CD4-positive, alpha-beta memory T cell (primary cell): ENCODE data around the gene TULP1. TPM values are rescaled to one million over a fixed set of nuclear protein-coding genes. Genes with fewer than 3 reads are reported as not detected.
A peak's percentile ranks its signal among the peaks of the same experiment; 100 is the strongest.
"Not testable (repeated sequence)": the region's sequence is repeated elsewhere in the genome, so short reads cannot be mapped to it uniquely, and the experiment has no call there.

Experiments used
- CTCF ChIA-PET: fragments of 350-600 bp; sonication (Branson Sonifier 250); formaldehyde crosslinking; loops from one replicate; lab custom pipeline; 2021; ENCODE audit warnings: inconsistent platforms; ENCODE audit not compliant: partially characterized antibody; lab: Charles Lee
- POLR2A ChIA-PET: fragments of 350-600 bp; sonication (Branson Sonifier 250); formaldehyde crosslinking; loops from one replicate; lab custom pipeline; 2021; ENCODE audit not compliant: partially characterized antibody; lab: Charles Lee
- DNase-seq, 5 donors: peaks; one replicate each; pipeline versions ENCODE4 v3.0.0 to v3.0.0-alpha.2; 2020 to 2022; ENCODE audit warnings: mixed read lengths in 1 of 5
- H3K27ac ChIP-seq: one replicate; pipeline ENCODE4 v1.7.0; 2013; ENCODE audit warnings: low read depth, low read length
- H3K27me3 ChIP-seq: 2 replicates; pipeline ENCODE4 v1.7.0; 2013; ENCODE audit warnings: mild to moderate bottlenecking, low read length, moderate library complexity; ENCODE audit not compliant: insufficient read depth
- H3K36me3 ChIP-seq: 2 replicates; pipeline ENCODE4 v1.7.0; 2013; ENCODE audit warnings: mild to moderate bottlenecking, low read length, moderate library complexity; ENCODE audit not compliant: insufficient read depth
- H3K4me1 ChIP-seq: 2 replicates; pipeline ENCODE4 v1.7.0; 2013; ENCODE audit warnings: mild to moderate bottlenecking, low read length, moderate library complexity; ENCODE audit not compliant: insufficient read depth
- H3K4me3 ChIP-seq, 2 donors: one replicate each; pipeline ENCODE4 v1.7.0; 2013; ENCODE audit warnings: low read length in 2 of 2, mild to moderate bottlenecking in 1 of 2
- H3K9me3 ChIP-seq, 2 donors: one replicate each; pipeline ENCODE4 v1.7.0; 2013; ENCODE audit warnings: low read length in 2 of 2, control low read depth in 1 of 2; ENCODE audit not compliant: control insufficient read depth in 1 of 2
- H3K27ac Mint-ChIP-seq, 7 donors: one replicate each; pipeline ENCODE4 v1.8.0; 2020 to 2021; ENCODE audit warnings: mixed read lengths in 7 of 7, mild to moderate bottlenecking in 6 of 7, inconsistent platforms in 3 of 7, moderate library complexity in 3 of 7
- H3K27me3 Mint-ChIP-seq, 2 donors: one replicate each; pipeline ENCODE4 v1.8.0; 2020 to 2021; ENCODE audit warnings: mixed read lengths in 2 of 2
- H3K36me3 Mint-ChIP-seq, 2 donors: one replicate each; pipeline ENCODE4 v1.8.0; 2020 to 2021; ENCODE audit warnings: mixed read lengths in 2 of 2, inconsistent platforms in 1 of 2, mild to moderate bottlenecking in 1 of 2
- H3K4me1 Mint-ChIP-seq, 4 donors: one replicate each; pipeline ENCODE4 v1.8.0; 2020 to 2021; ENCODE audit warnings: mixed read lengths in 4 of 4, mild to moderate bottlenecking in 1 of 4
- H3K4me3 Mint-ChIP-seq, 8 donors: one replicate each; pipeline ENCODE4 v1.8.0; 2020 to 2021; ENCODE audit warnings: mixed read lengths in 8 of 8, mild to moderate bottlenecking in 7 of 8, moderate library complexity in 6 of 8, inconsistent platforms in 3 of 8
- H3K9me3 Mint-ChIP-seq, 8 donors: one replicate each; pipeline ENCODE4 v1.8.0; 2020 to 2021; ENCODE audit warnings: mixed read lengths in 8 of 8, mild to moderate bottlenecking in 5 of 8, inconsistent platforms in 3 of 8, moderate library complexity in 1 of 8
- intact Hi-C: fragments of 100-400 bp; cut with micrococcal nuclease; formaldehyde crosslinking; loops from one replicate; pipeline ENCODE4 v1.15.1; 2023
- polyA plus RNA-seq, 2 donors: library from polyadenylated mRNA; unstranded; fragments of 300-500 nt; fragmentation: Illumina TruSeq; gene quantifications; one replicate each; pipeline ENCODE4 v1.2.3, GENCODE V29; 2021
- total RNA-seq, 2 experiments: library from RNA; stranded (reverse); gene quantifications; one replicate each; pipeline ENCODE4 v1.2.3, GENCODE V29; 2021

TULP1 gene
- total and polyA plus RNA-seq, 4 experiments from 2014 or later = not detected

DNA sequence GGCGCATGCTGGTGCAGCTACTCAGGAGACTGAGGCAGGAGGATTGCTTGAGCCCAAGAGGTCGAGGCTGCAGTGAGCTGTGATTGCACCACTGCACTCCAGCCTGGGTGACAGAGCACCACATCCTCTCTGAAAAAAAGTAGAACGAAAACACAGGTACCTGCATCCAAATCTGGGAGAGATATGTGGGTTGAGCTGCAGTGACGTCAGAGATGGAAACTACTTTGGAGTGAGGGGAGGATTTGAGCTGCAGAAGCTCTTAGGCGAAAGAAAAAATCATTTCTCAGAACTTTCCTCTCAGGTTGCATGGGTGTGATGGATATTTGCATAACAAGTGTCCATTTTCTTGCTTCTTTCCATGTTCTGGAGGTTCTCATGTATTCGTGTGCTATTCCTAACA, 4.0 kb upstream of the TULP1 start:
- Mint-ChIP-seq H3K36me3 (no peaks in the 10 kb centered on the region), H3K4me3 (no peak overlapping the region), H3K9me3 (no peaks in the 10 kb centered on the region), H3K27me3 (no peaks in the 10 kb centered on the region), H3K4me1 (peaks cover 0 to 4% (median under 1%) of the 10 kb centered on the region in 4 donors), H3K27ac (no peak overlapping the region)
- intact Hi-C loops = no loop called here
- Histone ChIP-seq H3K36me3 (no peaks in the 10 kb centered on the region), H3K4me1 (no peaks in the 10 kb centered on the region), H3K4me3 (no peak overlapping the region), H3K27me3 (no peaks in the 10 kb centered on the region), H3K9me3 (no peaks in the 10 kb centered on the region), H3K27ac (no peak overlapping the region)
- ChIA-PET CTCF (interaction anchor here (1.0 to 1.3 kb wide), 3 partner anchors 35 to 221 kb away, joined by 3 to 5 read pairs (median 4); no protein-coding TSS in a partner anchor), POLR2A (no interaction called here)
- no peak for DNase-seq

DNA sequence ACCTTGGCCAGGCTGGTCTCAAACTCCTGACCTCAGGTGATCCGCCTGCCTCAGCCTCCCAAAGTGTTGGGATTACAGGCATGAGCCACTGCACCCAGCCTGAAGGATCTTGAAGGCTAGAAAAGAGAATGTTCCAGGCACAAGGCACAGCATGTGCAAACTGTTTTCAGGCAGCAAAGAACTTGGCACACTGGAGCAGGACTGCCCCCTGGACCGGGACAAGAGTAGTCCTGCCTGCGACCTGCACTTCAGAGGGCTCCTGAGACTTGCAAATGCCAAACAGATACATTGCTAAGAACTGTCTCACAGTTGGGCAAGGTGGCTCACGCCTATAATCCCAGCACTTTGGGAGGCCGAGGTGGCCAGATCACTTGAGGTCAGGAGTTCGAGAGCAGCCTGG, 3.2 kb upstream of the TULP1 start:
- H3K36me3 ChIP-seq, intact Hi-C loops, H3K27me3 Mint-ChIP-seq, H3K4me3 Mint-ChIP-seq, H3K27ac ChIP-seq, H3K4me3 ChIP-seq, DNase-seq, H3K4me1 Mint-ChIP-seq, H3K27me3 ChIP-seq, POLR2A ChIA-PET, H3K9me3 ChIP-seq, H3K9me3 Mint-ChIP-seq, H3K27ac Mint-ChIP-seq, H3K36me3 Mint-ChIP-seq, H3K4me1 ChIP-seq: not testable (repeated sequence)
- CTCF ChIA-PET = interaction anchor here (1.2 to 1.3 kb wide), 2 partner anchors 34 to 222 kb away, joined by 3 to 5 read pairs; no protein-coding TSS in a partner anchor

DNA sequence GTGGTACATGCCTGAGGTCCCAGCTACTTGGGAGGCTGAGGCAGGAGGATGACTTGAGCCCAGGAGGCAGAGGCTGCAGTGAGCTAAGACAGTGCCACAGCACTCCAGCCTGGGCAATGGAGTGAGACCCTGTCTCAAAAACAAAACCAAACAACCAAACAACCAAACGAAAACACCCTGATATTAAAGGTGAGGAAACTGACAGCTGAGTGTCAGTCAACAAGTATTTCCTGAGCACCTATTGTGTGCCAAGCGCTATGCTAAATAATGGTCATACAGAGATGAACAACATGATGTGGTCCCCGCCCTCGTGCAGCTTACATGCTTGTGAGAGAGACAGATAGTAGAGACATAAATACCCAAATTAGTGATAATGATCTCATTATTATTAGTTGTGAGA, 1.9 kb upstream of the TULP1 start:
- H3K36me3 ChIP-seq = no peaks in the 10 kb centered on the region
- H3K4me1 ChIP-seq = no peaks in the 10 kb centered on the region
- DNase-seq = no peak
- intact Hi-C loops = no loop called here
- peaks cover 0 to 4% (median 0%) of the 10 kb centered on the region in 4 donors for H3K4me1 Mint-ChIP-seq
- H3K36me3 Mint-ChIP-seq = no peaks in the 10 kb centered on the region
- H3K9me3 ChIP-seq = no peaks in the 10 kb centered on the region
- H3K27me3 ChIP-seq = peaks cover 6% of the 10 kb centered on the region
- no peak overlapping the region for H3K4me3 Mint-ChIP-seq
- H3K27me3 Mint-ChIP-seq = peaks cover 3 to 4% of the 10 kb centered on the region in 2 donors
- H3K4me3 ChIP-seq = no peak overlapping the region
- H3K27ac ChIP-seq = no peak overlapping the region
- no peak overlapping the region for H3K27ac Mint-ChIP-seq
- POLR2A ChIA-PET = interaction anchor here (0.8 kb wide), 1 partner anchor 17 kb away, joined by 3 read pairs; no protein-coding TSS in a partner anchor
- H3K9me3 Mint-ChIP-seq = no peaks in the 10 kb centered on the region
- CTCF ChIA-PET = interaction anchor here (1.0 kb wide), 1 partner anchor 10 kb away, joined by 3 read pairs; no protein-coding TSS in a partner anchor

DNA sequence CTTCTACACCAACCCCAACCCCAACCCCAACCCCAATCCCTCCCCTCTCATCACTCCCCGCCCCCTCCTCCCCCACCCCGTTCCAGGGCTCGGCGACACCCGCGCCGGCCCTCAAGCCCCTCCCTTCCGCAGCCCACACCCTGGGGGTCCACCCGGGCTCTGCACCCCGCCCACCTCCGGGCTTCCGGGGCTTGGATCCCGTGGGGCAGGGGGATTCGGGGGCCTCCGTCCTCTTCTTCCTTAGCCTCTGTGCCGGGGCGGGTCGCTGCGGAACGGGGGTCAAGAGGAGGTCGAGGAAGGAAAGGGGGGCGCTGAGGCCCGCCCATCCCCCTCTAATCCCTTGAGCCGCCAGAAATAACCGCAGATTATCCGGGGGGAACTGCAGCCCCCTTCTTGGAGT, 690 bp downstream of the TULP1 start:
- ChIA-PET POLR2A (no interaction called here), CTCF (no interaction called here)
- Histone ChIP-seq H3K4me1 (no peaks in the 10 kb centered on the region), H3K36me3 (no peaks in the 10 kb centered on the region), H3K27ac (no peak overlapping the region), H3K9me3 (no peaks in the 10 kb centered on the region), H3K4me3 (no peak overlapping the region), H3K27me3 (peaks cover 6% of the 10 kb centered on the region)
- Mint-ChIP-seq H3K4me3 (peak overlapping the region in 1 of 8 donors; percentile 34), H3K27me3 (peaks cover 3 to 4% of the 10 kb centered on the region in 2 donors), H3K27ac (no peak overlapping the region), H3K4me1 (peaks cover 0 to 4% (median 0%) of the 10 kb centered on the region in 4 donors), H3K9me3 (no peaks in the 10 kb centered on the region), H3K36me3 (no peaks in the 10 kb centered on the region)
- intact Hi-C loops = no loop called here
- DNase-seq = no peak

DNA sequence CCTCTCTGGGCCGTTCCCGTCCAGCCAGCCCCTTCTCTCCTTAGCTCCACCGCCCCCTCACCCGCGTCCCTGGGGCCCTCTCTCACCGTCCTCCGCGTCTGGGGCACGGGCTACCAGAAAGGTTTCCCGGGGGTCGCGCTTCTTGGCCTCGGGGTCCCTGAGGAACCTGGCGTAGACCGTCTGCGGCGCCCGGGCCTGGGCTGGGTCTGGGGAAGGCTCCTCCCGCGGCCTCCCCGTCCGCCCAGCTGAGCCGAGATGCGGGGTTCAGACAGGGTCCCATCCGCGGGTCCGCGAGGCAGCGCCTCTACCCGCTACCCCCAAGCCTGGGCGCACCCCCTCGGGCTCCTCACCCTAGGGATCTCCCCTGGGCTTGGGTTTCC, 1.1 kb downstream of the TULP1 start:
- no peaks in the 10 kb centered on the region for H3K36me3 ChIP-seq
- CTCF ChIA-PET = no interaction called here
- H3K27ac ChIP-seq = no peak overlapping the region
- no peaks in the 10 kb centered on the region for H3K36me3 Mint-ChIP-seq
- no peaks in the 10 kb centered on the region for H3K4me1 ChIP-seq
- peaks cover 6% of the 10 kb centered on the region for H3K27me3 ChIP-seq
- intact Hi-C loops = no loop called here
- H3K27ac Mint-ChIP-seq = no peak overlapping the region
- DNase-seq = no peak
- peaks cover 3 to 4% of the 10 kb centered on the region in 2 donors for H3K27me3 Mint-ChIP-seq
- POLR2A ChIA-PET = no interaction called here
- no peak overlapping the region for H3K4me3 Mint-ChIP-seq
- no peak overlapping the region for H3K4me3 ChIP-seq
- H3K9me3 ChIP-seq = no peaks in the 10 kb centered on the region
- no peaks in the 10 kb centered on the region for H3K9me3 Mint-ChIP-seq
- H3K4me1 Mint-ChIP-seq = peaks cover 0 to 2% (median 0%) of the 10 kb centered on the region in 4 donors

DNA sequence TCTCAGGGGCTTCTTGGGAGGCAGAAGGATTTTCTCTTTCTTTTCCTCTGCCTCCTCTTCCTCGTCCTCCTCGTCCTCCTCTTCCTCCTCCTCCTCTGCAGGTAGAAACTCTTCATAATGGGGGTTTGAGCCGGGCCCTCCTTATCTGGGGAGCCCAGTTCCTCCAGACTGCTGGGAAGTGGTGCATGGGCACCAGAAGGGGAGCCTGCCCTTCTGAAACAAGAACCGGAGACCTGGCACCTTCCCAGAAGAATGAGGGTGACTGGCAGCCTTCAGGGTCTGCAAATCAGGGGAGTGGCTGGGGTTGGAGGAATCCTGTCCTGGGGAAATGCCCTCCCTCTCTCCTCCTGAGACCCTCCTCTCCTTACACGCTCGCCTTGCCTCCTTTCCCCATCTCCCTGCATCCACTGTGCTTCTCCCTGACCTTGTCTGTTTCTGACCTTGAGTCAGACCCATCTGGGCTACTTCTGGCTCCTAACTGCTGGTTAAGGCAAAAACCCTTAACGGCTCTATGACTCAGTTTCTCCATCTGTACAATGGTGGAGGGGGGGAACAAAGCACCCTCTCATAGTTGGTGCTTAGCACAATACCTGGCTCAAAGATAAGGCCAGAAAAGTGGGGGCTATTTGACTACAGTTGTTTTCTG, 1.7 kb downstream of the TULP1 start:
- intact Hi-C loops = no loop called here
- H3K27me3 Mint-ChIP-seq = peaks cover 4 to 5% of the 10 kb centered on the region in 2 donors
- Histone ChIP-seq H3K9me3 (no peaks in the 10 kb centered on the region), H3K27ac (no peak overlapping the region), H3K27me3 (peaks cover 6% of the 10 kb centered on the region), H3K4me1 (no peaks in the 10 kb centered on the region), H3K4me3 (no peak overlapping the region), H3K36me3 (no peaks in the 10 kb centered on the region)
- H3K9me3 Mint-ChIP-seq = no peaks in the 10 kb centered on the region
- DNase-seq = no peak
- ChIA-PET POLR2A (no interaction called here), CTCF (interaction anchor here (2.0 kb wide), 1 partner anchor 12 kb away, joined by 10 read pairs; no protein-coding TSS in a partner anchor)
- H3K4me1 Mint-ChIP-seq = peaks cover 0 to 1% (median 0%) of the 10 kb centered on the region in 4 donors
- no peak overlapping the region for H3K4me3 Mint-ChIP-seq
- H3K27ac Mint-ChIP-seq = peak overlapping the region in 1 of 7 donors; percentile 18
- no peaks in the 10 kb centered on the region for H3K36me3 Mint-ChIP-seq

GRCh38 chr6:35508542-35508941, 4.2 kb downstream of the TULP1 start:
- no peaks in the 10 kb centered on the region for H3K36me3 ChIP-seq
- intact Hi-C loops = no loop called here
- peaks cover 6% of the 10 kb centered on the region for H3K27me3 ChIP-seq
- Mint-ChIP-seq H3K27ac (no peak overlapping the region), H3K36me3 (no peaks in the 10 kb centered on the region), H3K9me3 (no peaks in the 10 kb centered on the region), H3K27me3 (peaks cover 4 to 5% of the 10 kb centered on the region in 2 donors), H3K4me1 (peaks cover 0 to 1% (median 0%) of the 10 kb centered on the region in 4 donors), H3K4me3 (no peak overlapping the region)
- DNase-seq = no peak
- CTCF ChIA-PET = interaction anchor here (0.9 to 1.3 kb wide), 2 partner anchors 14 to 40 kb away, joined by 3 to 4 read pairs; partner anchors contain the start of gene RPL10A
- H3K4me1 ChIP-seq = no peaks in the 10 kb centered on the region
- no peaks in the 10 kb centered on the region for H3K9me3 ChIP-seq
- H3K27ac ChIP-seq = no peak overlapping the region
- POLR2A ChIA-PET = no interaction called here
- H3K4me3 ChIP-seq = no peak overlapping the region
